Activated naive CD4-positive, alpha-beta T cell treated with anti-CD3 and anti-CD28 coated beads, Interleukin-2, amount 50 U/mL, for 24 hours (primary cell): Measurements from ENCODE around the gene SPHKAP.

Source experiments
- H3K27ac Mint-ChIP-seq: one replicate; pipeline ENCODE4 v1.8.0; 2021; ENCODE audit warnings: mild to moderate bottlenecking, mixed read lengths
- H3K27me3 Mint-ChIP-seq: one replicate; pipeline ENCODE4 v1.8.0; 2021; ENCODE audit warnings: mixed read lengths
- H3K36me3 Mint-ChIP-seq: one replicate; pipeline ENCODE4 v1.8.0; 2021; ENCODE audit warnings: mixed read lengths
- H3K4me1 Mint-ChIP-seq: one replicate; pipeline ENCODE4 v1.8.0; 2021; ENCODE audit warnings: mixed read lengths
- H3K4me3 Mint-ChIP-seq: one replicate; pipeline ENCODE4 v1.8.0; 2021; ENCODE audit warnings: mild to moderate bottlenecking, mixed read lengths
- H3K9me3 Mint-ChIP-seq: one replicate; pipeline ENCODE4 v1.8.0; 2021; ENCODE audit warnings: mixed read lengths

Gene SPHKAP

GRCh38 chr2:228066126-228066798, 115.2 kb downstream of the SPHKAP start:
- Mint-ChIP-seq H3K4me1 (no peaks in the 10 kb centered on the region), H3K27me3 (no peaks in the 10 kb centered on the region), H3K27ac (no peak overlapping the region), H3K4me3 (no peak overlapping the region), H3K36me3 (no peaks in the 10 kb centered on the region), H3K9me3 (no peaks in the 10 kb centered on the region)

DNA sequence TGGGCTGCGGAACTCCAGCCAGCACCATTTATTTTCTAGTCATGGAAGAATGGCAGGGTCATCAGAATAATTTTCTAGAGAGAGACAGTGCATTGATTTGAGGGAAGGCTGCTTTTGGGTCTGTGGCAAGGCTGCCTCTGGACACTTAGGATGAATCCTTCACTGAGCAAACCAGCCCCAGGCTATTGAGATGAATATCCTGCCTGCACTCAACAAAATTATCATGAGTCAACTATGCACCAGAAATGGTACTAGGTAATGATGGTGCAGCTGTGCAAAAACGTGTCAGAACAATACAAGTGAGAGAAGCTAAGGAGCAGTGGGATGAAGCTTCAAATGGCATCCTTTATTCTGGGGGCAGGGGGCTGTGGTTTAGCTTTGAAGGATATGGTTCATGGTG, 115.8 kb downstream of the SPHKAP start:
- H3K27me3 Mint-ChIP-seq = no peaks in the 10 kb centered on the region
- H3K9me3 Mint-ChIP-seq = no peaks in the 10 kb centered on the region
- H3K27ac Mint-ChIP-seq = no peak overlapping the region
- no peak overlapping the region for H3K4me3 Mint-ChIP-seq
- H3K4me1 Mint-ChIP-seq = no peaks in the 10 kb centered on the region
- H3K36me3 Mint-ChIP-seq = no peaks in the 10 kb centered on the region

- Mint-ChIP-seq H3K9me3 (no peaks in the 10 kb centered on the region), H3K27ac (no peak overlapping the region), H3K4me1 (no peaks in the 10 kb centered on the region), H3K36me3 (no peaks in the 10 kb centered on the region), H3K4me3 (no peak overlapping the region), H3K27me3 (no peaks in the 10 kb centered on the region)
Observed at GRCh38 chr2:228064796-228065315, 116.6 kb downstream of the SPHKAP start.

GRCh38 chr2:228064024-228064423, 117.5 kb downstream of the SPHKAP start:
- Mint-ChIP-seq H3K4me1 (no peaks in the 10 kb centered on the region), H3K9me3 (no peaks in the 10 kb centered on the region), H3K27me3 (no peaks in the 10 kb centered on the region), H3K4me3 (no peak overlapping the region), H3K36me3 (no peaks in the 10 kb centered on the region), H3K27ac (no peak overlapping the region)

- H3K9me3 Mint-ChIP-seq = no peaks in the 10 kb centered on the region
- no peaks in the 10 kb centered on the region for H3K36me3 Mint-ChIP-seq
- H3K4me1 Mint-ChIP-seq = no peaks in the 10 kb centered on the region
Observed at GRCh38 chr2:228063558-228063957, 117.9 kb downstream of the SPHKAP start.

DNA sequence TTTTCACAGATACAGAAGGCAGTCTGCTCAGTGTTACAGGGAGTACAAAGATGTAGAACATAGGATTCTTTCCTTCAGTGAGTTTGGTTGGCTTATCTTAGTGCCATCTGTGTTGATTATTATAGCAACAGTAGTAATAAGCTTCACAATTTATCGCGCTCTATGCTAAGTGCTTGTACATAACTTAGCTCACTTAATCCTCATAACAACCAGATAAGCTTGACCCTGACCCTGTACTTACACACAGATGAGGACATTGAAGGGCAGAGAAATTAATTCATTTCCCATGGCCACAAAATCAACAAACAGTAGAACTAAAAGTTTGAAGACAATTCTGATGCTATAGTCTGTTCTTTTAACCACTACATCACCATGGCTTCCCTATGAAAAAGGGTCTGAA, 121.8 kb downstream of the SPHKAP start:
- Mint-ChIP-seq H3K4me1 (no peaks in the 10 kb centered on the region), H3K4me3 (no peak overlapping the region), H3K9me3 (no peaks in the 10 kb centered on the region), H3K27ac (no peak overlapping the region), H3K36me3 (no peaks in the 10 kb centered on the region), H3K27me3 (no peaks in the 10 kb centered on the region)

More at GRCh38 chr2:228063558-228063957, 117.9 kb downstream of the SPHKAP start:
- H3K27me3 Mint-ChIP-seq = no peaks in the 10 kb centered on the region
- no peak overlapping the region for H3K4me3 Mint-ChIP-seq
- H3K27ac Mint-ChIP-seq = no peak overlapping the region

GRCh38 chr2:228056293-228057097, 125.0 kb downstream of the SPHKAP start:
- Mint-ChIP-seq H3K4me1 (no peaks in the 10 kb centered on the region), H3K36me3 (no peaks in the 10 kb centered on the region), H3K9me3 (no peaks in the 10 kb centered on the region), H3K4me3 (no peak overlapping the region), H3K27ac (no peak overlapping the region), H3K27me3 (peaks cover 3% of the 10 kb centered on the region)

- Mint-ChIP-seq H3K36me3 (no peaks in the 10 kb centered on the region), H3K4me3 (no peak overlapping the region), H3K4me1 (no peaks in the 10 kb centered on the region), H3K9me3 (no peaks in the 10 kb centered on the region), H3K27ac (no peak overlapping the region), H3K27me3 (peaks cover 1% of the 10 kb centered on the region)
Observed at GRCh38 chr2:228048838-228049490, 132.5 kb downstream of the SPHKAP start.

GRCh38 chr2:228040995-228041394, 140.5 kb downstream of the SPHKAP start:
- no peak overlapping the region for H3K27ac Mint-ChIP-seq
- no peaks in the 10 kb centered on the region for H3K9me3 Mint-ChIP-seq
- H3K27me3 Mint-ChIP-seq = no peaks in the 10 kb centered on the region
- no peaks in the 10 kb centered on the region for H3K36me3 Mint-ChIP-seq
- H3K4me1 Mint-ChIP-seq = no peaks in the 10 kb centered on the region
- no peak overlapping the region for H3K4me3 Mint-ChIP-seq

GRCh38 chr2:228039752-228040534, 141.5 kb downstream of the SPHKAP start:
- Mint-ChIP-seq H3K27me3 (no peaks in the 10 kb centered on the region), H3K4me1 (no peaks in the 10 kb centered on the region), H3K27ac (no peak overlapping the region)

DNA sequence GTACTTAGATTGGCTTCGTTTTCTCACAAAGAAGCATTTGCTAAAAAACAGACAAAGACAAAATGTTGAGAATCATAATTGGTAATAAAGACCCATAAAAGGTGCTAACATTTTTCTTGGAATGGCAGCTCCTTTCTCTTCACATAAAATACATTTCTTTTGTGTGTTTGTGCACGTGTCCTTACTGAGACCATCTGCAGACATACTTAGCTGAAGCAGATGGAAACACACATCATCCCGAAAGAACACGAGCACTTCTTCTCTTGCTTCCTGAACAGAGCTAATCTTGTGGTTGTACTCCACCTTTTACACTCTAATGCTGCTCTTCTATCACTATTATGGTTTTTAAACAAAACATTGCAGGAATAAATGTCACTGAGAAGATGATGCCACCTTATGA, 142.5 kb downstream of the SPHKAP start:
- H3K9me3 Mint-ChIP-seq = no peaks in the 10 kb centered on the region
- no peaks in the 10 kb centered on the region for H3K36me3 Mint-ChIP-seq
- no peaks in the 10 kb centered on the region for H3K4me1 Mint-ChIP-seq
- no peak overlapping the region for H3K27ac Mint-ChIP-seq
- H3K27me3 Mint-ChIP-seq = no peaks in the 10 kb centered on the region
- H3K4me3 Mint-ChIP-seq = no peak overlapping the region

More at GRCh38 chr2:228039752-228040534, 141.5 kb downstream of the SPHKAP start:
- no peaks in the 10 kb centered on the region for H3K36me3 Mint-ChIP-seq
- no peak overlapping the region for H3K4me3 Mint-ChIP-seq
- no peaks in the 10 kb centered on the region for H3K9me3 Mint-ChIP-seq

GRCh38 chr2:228037915-228038314, 143.6 kb downstream of the SPHKAP start:
- Mint-ChIP-seq H3K4me1 (no peaks in the 10 kb centered on the region), H3K27me3 (no peaks in the 10 kb centered on the region), H3K36me3 (no peaks in the 10 kb centered on the region), H3K4me3 (no peak overlapping the region), H3K9me3 (no peaks in the 10 kb centered on the region), H3K27ac (no peak overlapping the region)

DNA sequence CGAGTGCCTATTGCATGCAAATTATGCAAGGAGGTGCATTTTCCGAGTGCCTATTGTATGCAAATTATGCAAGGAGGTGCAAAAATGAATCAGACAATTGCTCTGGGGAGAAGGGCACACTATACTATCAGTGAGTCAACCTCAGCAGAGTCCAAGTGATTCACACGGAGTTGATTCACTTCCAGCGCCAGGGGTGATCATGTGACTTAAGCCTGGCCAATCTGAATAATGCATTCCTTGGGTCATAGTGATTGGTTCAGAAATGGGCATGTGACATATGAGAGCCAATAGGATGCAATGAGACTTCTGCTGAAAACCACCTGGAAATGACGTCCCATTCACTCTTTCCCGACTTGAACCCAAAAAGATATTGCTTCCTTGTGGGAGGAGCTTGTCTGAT, 157.9 kb downstream of the SPHKAP start:
- Mint-ChIP-seq H3K9me3 (peaks cover 20% of the 10 kb centered on the region), H3K4me1 (no peaks in the 10 kb centered on the region), H3K27me3 (no peaks in the 10 kb centered on the region), H3K27ac (no peak overlapping the region), H3K4me3 (no peak overlapping the region), H3K36me3 (no peaks in the 10 kb centered on the region)

GRCh38 chr2:228018311-228018710, 163.2 kb downstream of the SPHKAP start:
- no peaks in the 10 kb centered on the region for H3K27me3 Mint-ChIP-seq
- no peak overlapping the region for H3K4me3 Mint-ChIP-seq
- H3K9me3 Mint-ChIP-seq = peaks cover 10% of the 10 kb centered on the region
- H3K27ac Mint-ChIP-seq = no peak overlapping the region
- H3K4me1 Mint-ChIP-seq = no peaks in the 10 kb centered on the region
- H3K36me3 Mint-ChIP-seq = no peaks in the 10 kb centered on the region

GRCh38 chr2:228017784-228018183, 163.7 kb downstream of the SPHKAP start:
- no peak overlapping the region for H3K27ac Mint-ChIP-seq
- H3K4me1 Mint-ChIP-seq = no peaks in the 10 kb centered on the region
- peaks cover 10% of the 10 kb centered on the region for H3K9me3 Mint-ChIP-seq
- no peaks in the 10 kb centered on the region for H3K27me3 Mint-ChIP-seq
- H3K4me3 Mint-ChIP-seq = no peak overlapping the region
- H3K36me3 Mint-ChIP-seq = no peaks in the 10 kb centered on the region
